ENCODE data around the gene PPIF. TPM values are rescaled to one million over a fixed set of nuclear protein-coding genes. Genes with fewer than 3 reads are reported as not detected.

Gene PPIF
- total and polyA plus RNA-seq, 2 donors (not counting 3 experiments of a cell fraction or from before 2014, with no cell fraction given), result 50.7 to 51.2 TPM

DNA sequence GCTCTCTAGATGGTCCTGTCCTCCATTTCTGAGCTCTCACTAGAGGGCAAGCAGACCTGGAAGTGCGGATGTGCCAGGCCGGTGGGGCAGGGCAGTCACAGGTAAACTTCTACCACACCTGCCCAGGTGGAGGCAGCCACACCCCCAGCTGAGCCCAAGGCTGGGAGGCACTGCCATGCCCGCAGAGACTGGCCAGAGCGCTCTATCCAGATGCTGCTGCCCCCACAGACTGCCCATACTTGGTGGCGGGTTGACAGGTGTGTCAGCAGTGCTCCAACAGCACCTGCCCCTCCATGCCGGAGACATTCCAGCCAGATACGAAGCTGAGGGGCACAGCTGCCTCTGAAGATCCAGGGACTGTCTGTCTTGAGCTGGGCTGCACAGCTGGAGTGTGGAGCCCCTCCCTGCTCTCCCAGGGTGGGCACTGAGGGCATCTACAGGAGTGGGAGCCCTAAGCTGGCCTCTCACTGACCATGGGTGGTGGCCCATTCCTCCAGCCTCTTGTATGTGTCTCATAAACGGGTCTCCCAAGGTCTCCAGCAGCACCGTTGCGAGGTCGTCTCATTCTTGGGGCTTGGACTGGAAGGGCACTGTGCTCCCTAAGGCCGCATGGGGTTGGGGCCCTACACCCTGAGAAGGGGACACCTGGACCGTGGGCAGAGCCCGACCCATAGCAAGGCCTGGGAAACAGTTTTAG lies 38.2 kb upstream of the PPIF start:
- TF ChIP-seq FOS (IDR thresholded peaks at IDR 0.05; ENCODE audit: borderline replicate concordance, insufficient read depth, low read length) (no peak), POLR2A (IDR thresholded peaks at IDR 0.05; ENCODE audit: low read depth, low read length) (no peak), CTCF (IDR thresholded peaks at IDR 0.05; ENCODE audit: extremely low read depth in 1 of 2, insufficient read depth in 1 of 2, low read depth in 1 of 2, low read length in 2 of 2) (no peak), POLR2AphosphoS5 (IDR thresholded peaks at IDR 0.05; ENCODE audit: insufficient read depth, low read depth, low read length) (no peak), JUN (IDR thresholded peaks at IDR 0.05; ENCODE audit: borderline replicate concordance, insufficient read depth, insufficient read length, low read depth) (no peak), MYC (IDR thresholded peaks at IDR 0.05; ENCODE audit: low read depth, low read length) (no peak), EZH2 (IDR thresholded peaks at IDR 0.05; ENCODE audit: borderline replicate concordance, low read depth, low read length, severe bottlenecking) (no peak), GATA2 (IDR thresholded peaks at IDR 0.05; ENCODE audit: insufficient read depth, insufficient read length, low read depth, low read length) (no peak)
- TF ChIP-seq, protein P1, sequence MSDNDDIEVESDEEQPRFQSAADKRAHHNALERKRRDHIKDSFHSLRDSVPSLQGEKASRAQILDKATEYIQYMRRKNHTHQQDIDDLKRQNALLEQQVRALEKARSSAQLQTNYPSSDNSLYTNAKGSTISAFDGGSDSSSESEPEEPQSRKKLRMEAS (IDR thresholded peaks at IDR 0.05; ENCODE audit: insufficient read depth, insufficient read length), result no peak
- no peak overlapping the region for H3K9ac ChIP-seq (replicated peaks; ENCODE audit: extremely low read depth, insufficient read depth, low read length)
- no peak overlapping the region for H3K4me3 ChIP-seq (replicated peaks in 1 of 3; ENCODE audit: insufficient read depth in 1 of 3, low read depth in 1 of 3, low read length in 3 of 3)
- CTCF ChIA-PET, result no interaction called here
- peaks cover 15 to 78% of the 10 kb centered on the region in 2 experiments for H3K36me3 ChIP-seq (ENCODE audit: control insufficient read depth in 2 of 2, extremely low read depth in 1 of 2, insufficient read depth in 2 of 2, low read length in 2 of 2)
- no TSS peak for BruUV-seq (replicated peaks)
- dilution Hi-C loops (cut with MboI; ENCODE audit: extremely low pct_ligation_motif_present, low sequenced_read_pairs) (no loop called here), intact Hi-C loops (cut with micrococcal nuclease) (no loop called here)
- no peaks in the 10 kb centered on the region for H4K20me1 ChIP-seq (replicated peaks; ENCODE audit: control insufficient read depth, extremely low read depth, insufficient read depth, low read length)
- H3K27ac ChIP-seq (ENCODE audit: insufficient read depth, low read depth, low read length), result no peak overlapping the region
- no peak overlapping the region for H2AFZ ChIP-seq (ENCODE audit: low read depth, low read length)
- no peaks in the 10 kb centered on the region for H3K4me1 ChIP-seq (ENCODE audit: control insufficient read depth, extremely low read depth, insufficient read depth, low read length)
- no peak overlapping the region for H3K4me2 ChIP-seq (ENCODE audit: insufficient read depth, low read length)
- FAIRE-seq (no peak), DNase-seq (ENCODE audit: low read depth, low spot score) (no peak)
- no peaks in the 10 kb centered on the region for H3K9me1 ChIP-seq (replicated peaks; ENCODE audit: control insufficient read depth, extremely low read depth, insufficient read depth, low read length)
- POLR2A ChIA-PET, result no interaction called here
- no peaks in the 10 kb centered on the region for H3K79me2 ChIP-seq (ENCODE audit: control insufficient read depth, insufficient read depth, low read length)
- no peaks in the 10 kb centered on the region for H3K27me3 ChIP-seq (ENCODE audit: control insufficient read depth in 2 of 2, insufficient read depth in 2 of 2, low read length in 2 of 2)
- H3K9me3 ChIP-seq (replicated peaks; ENCODE audit: control insufficient read depth, insufficient read depth, low read length), result no peaks in the 10 kb centered on the region
